ENCODE results near the gene SLC16A10.

The SLC16A10 gene

DNA sequence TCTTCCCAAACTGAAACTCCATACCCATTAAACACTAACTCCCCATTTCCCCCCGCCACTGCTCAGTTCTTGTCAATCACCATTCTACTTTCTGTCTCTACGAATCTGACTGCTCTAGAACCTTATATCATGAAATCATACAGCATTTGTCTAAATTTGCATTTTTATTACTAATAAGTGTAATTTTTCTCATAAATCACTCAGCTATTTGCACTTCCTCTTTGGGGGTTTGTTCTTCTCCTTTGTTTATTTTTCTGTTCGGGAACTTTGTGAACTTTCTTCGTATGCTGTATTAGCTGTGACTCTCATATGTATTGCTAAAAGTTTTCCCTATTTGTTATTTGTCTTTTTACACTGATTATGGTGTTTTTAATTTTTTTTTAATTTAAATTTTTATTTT lies 152.2 kb downstream of the SLC16A10 start:
- Histone ChIP-seq H3K27me3 (no peaks in the 10 kb centered on the region), H3K4me3 (ENCODE audit: low read depth in 1 of 2, low read length in 1 of 2) (no peak overlapping the region)
- TF ChIP-seq, protein P1, sequence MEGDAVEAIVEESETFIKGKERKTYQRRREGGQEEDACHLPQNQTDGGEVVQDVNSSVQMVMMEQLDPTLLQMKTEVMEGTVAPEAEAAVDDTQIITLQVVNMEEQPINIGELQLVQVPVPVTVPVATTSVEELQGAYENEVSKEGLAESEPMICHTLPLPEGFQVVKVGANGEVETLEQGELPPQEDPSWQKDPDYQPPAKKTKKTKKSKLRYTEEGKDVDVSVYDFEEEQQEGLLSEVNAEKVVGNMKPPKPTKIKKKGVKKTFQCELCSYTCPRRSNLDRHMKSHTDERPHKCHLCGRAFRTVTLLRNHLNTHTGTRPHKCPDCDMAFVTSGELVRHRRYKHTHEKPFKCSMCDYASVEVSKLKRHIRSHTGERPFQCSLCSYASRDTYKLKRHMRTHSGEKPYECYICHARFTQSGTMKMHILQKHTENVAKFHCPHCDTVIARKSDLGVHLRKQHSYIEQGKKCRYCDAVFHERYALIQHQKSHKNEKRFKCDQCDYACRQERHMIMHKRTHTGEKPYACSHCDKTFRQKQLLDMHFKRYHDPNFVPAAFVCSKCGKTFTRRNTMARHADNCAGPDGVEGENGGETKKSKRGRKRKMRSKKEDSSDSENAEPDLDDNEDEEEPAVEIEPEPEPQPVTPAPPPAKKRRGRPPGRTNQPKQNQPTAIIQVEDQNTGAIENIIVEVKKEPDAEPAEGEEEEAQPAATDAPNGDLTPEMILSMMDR (IDR thresholded peaks at IDR 0.05) = no peak

DNA sequence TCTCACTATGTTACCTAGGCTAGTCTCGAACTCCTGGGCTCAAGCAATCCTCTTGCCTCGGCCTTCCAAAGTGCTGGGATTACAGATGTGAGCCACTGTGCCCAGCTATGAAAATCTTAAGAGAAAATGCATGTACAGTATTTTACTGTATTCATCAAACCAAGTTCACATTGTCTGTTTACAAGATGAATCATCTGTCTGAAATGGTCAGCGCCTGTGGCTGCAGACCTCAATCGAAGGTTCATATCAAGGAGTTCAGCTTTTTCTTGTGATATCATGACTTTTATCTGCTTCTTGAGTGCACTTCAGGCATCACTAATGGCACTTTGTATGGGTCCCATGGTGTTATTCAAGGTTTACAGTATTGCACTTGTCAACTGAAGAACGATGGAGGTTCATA lies 155.1 kb downstream of the SLC16A10 start:
- H3K4me3 ChIP-seq (ENCODE audit: low read depth in 1 of 2, low read length in 1 of 2) = no peak overlapping the region
- no peaks in the 10 kb centered on the region for H3K4me1 ChIP-seq (ENCODE audit: control insufficient read depth in 1 of 2, insufficient read depth in 1 of 2, low read depth in 1 of 2, low read length in 1 of 2)
- H3K9me3 ChIP-seq = no peaks in the 10 kb centered on the region
- TF ChIP-seq, protein P1 (IDR thresholded peaks at IDR 0.05) = no peak
- H3K27ac ChIP-seq = no peak overlapping the region
- no peaks in the 10 kb centered on the region for H3K36me3 ChIP-seq
- H3K27me3 ChIP-seq = no peaks in the 10 kb centered on the region

More for the DNA sequence above, 152.2 kb downstream of the SLC16A10 start:
- Histone ChIP-seq H3K36me3 (no peaks in the 10 kb centered on the region), H3K4me1 (ENCODE audit: control insufficient read depth in 1 of 2, insufficient read depth in 1 of 2, low read depth in 1 of 2, low read length in 1 of 2) (no peaks in the 10 kb centered on the region), H3K9me3 (no peaks in the 10 kb centered on the region), H3K27ac (no peak overlapping the region)

DNA sequence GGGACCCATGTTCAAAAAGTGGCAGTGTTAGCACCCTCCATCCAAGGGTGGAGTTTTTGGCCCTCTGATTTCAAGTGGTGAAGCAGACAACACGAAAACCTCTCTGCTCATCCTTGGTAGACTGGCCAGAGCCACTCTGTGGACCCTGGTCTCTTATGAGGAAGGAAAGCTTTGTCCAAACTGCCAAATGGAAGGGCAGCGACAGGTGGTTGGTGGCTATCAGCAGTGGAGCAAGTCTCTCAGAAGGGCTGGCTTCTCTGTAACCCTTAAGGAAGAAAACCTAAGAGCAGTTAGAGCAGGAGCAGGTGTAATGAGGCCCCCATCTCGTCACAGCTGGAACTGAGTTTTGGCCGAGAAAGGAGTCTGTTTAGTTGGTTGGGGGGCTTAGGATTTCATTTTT lies 155.8 kb downstream of the SLC16A10 start:
- H3K36me3 ChIP-seq = no peaks in the 10 kb centered on the region
- no peak overlapping the region for H3K4me3 ChIP-seq (ENCODE audit: low read depth in 1 of 2, low read length in 1 of 2)
- no peak overlapping the region for H3K27ac ChIP-seq
- H3K9me3 ChIP-seq = no peaks in the 10 kb centered on the region
- no peaks in the 10 kb centered on the region for H3K4me1 ChIP-seq (ENCODE audit: control insufficient read depth in 1 of 2, insufficient read depth in 1 of 2, low read depth in 1 of 2, low read length in 1 of 2)
- H3K27me3 ChIP-seq = no peaks in the 10 kb centered on the region
- TF ChIP-seq, protein P1 (IDR thresholded peaks at IDR 0.05) = no peak

DNA sequence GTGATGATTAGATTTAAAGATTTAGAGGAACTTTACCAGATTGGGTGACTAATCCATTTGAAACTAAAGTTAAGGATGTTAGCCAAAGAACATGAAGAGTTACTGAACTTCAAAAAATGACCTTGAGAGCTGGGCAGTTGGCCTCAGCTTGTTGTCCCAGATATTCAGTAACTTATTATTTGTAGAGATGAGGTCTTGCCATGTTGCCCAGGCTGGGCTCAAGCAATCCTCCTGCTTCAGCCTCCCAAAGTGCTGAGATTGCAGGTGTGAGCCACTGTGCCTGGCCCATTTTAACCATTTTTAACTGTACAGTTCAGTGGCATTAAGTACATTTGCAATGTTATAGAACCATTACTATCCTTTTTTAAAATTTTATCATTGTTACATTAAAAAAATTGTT lies 161.5 kb downstream of the SLC16A10 start:
- Histone ChIP-seq H3K36me3 (no peaks in the 10 kb centered on the region), H3K27ac (no peak overlapping the region), H3K9me3 (no peaks in the 10 kb centered on the region), H3K27me3 (no peaks in the 10 kb centered on the region), H3K4me1 (ENCODE audit: control insufficient read depth in 1 of 2, insufficient read depth in 1 of 2, low read depth in 1 of 2, low read length in 1 of 2) (no peaks in the 10 kb centered on the region), H3K4me3 (ENCODE audit: low read depth in 1 of 2, low read length in 1 of 2) (no peak overlapping the region)
- TF ChIP-seq, protein P1 (IDR thresholded peaks at IDR 0.05) = no peak

DNA sequence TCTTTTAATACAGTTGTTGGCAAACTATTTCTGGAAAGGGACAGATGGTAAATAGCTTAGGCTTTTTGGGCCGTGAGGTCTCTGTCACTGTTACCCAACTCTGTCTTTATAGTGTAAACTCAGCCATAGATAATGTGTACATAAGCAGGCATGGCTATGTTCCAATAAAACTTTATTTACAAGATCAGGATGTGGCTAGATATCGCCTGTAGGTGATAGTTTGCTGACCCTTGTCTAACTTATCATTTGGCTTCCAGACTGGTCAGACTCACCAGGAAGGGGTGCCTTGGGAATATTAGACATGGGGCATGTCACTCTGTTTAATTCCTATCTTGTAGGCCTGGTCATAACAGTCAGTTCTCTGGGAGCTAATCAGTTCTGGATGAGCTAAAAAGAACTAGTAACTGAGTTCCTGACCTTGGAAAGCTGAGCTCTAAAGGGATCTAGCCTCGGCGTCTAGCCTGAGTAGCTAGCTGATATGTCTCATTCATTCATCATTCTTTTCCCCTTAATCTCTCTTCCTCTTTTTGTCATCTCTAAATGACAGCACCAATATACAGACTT lies 163.6 kb downstream of the SLC16A10 start:
- no peak overlapping the region for H3K27ac ChIP-seq
- no peaks in the 10 kb centered on the region for H3K9me3 ChIP-seq
- no peaks in the 10 kb centered on the region for H3K27me3 ChIP-seq
- no peak overlapping the region for H3K4me3 ChIP-seq (ENCODE audit: low read depth in 1 of 2, low read length in 1 of 2)
- TF ChIP-seq, protein P1 (IDR thresholded peaks at IDR 0.05) = no peak
- no peaks in the 10 kb centered on the region for H3K4me1 ChIP-seq (ENCODE audit: control insufficient read depth in 1 of 2, insufficient read depth in 1 of 2, low read depth in 1 of 2, low read length in 1 of 2)
- H3K36me3 ChIP-seq = no peaks in the 10 kb centered on the region

DNA sequence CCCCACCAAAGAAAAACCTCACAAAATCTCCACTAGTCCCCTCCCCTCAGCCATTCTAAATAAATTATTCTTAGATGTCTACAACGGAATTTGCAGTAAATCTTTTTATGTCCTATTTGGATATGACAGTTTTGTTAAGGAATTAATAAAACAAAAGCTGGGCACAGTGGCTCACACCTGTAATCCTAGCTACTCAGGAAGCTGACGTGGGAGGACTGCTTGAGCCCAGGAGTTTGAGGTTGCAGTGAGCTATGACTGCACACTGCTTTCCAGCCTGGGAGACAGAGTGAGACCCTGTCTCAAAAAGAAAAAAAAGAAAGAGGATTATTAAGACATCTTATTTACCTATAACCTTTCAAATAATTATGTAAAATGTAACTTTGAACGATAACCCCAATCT lies 165.4 kb downstream of the SLC16A10 start:
- Histone ChIP-seq H3K9me3 (no peaks in the 10 kb centered on the region), H3K4me3 (ENCODE audit: low read depth in 1 of 2, low read length in 1 of 2) (no peak overlapping the region), H3K27ac (no peak overlapping the region), H3K4me1 (ENCODE audit: control insufficient read depth in 1 of 2, insufficient read depth in 1 of 2, low read depth in 1 of 2, low read length in 1 of 2) (no peaks in the 10 kb centered on the region), H3K27me3 (no peaks in the 10 kb centered on the region), H3K36me3 (no peaks in the 10 kb centered on the region)
- TF ChIP-seq, protein P1 (IDR thresholded peaks at IDR 0.05) = no peak
